ENCODE data around the gene RIMKLA. TPM values are rescaled to one million over a fixed set of nuclear protein-coding genes. Genes with fewer than 3 reads are reported as not detected.

RIMKLA gene
- total and polyA plus RNA-seq, 2 donors (not counting 3 experiments of a cell fraction or from before 2014, with no cell fraction given): 0.01 TPM; not detected in 1

- H4K20me1 ChIP-seq (replicated peaks; ENCODE audit: control insufficient read depth, extremely low read depth, insufficient read depth, low read length): no peaks in the 10 kb centered on the region
- intact Hi-C loops (cut with micrococcal nuclease): no loop called here
- DNase-seq (ENCODE audit: low read depth, low spot score): no peak
- no peak overlapping the region for H3K4me2 ChIP-seq (ENCODE audit: insufficient read depth, low read length)
- no peaks in the 10 kb centered on the region for H3K4me1 ChIP-seq (ENCODE audit: control insufficient read depth, extremely low read depth, insufficient read depth, low read length)
- no TSS peak for BruUV-seq (replicated peaks)
- no peak for TF ChIP-seq EZH2 (IDR thresholded peaks at IDR 0.05; ENCODE audit: borderline replicate concordance, low read depth, low read length, severe bottlenecking)
- TF ChIP-seq GATA2 (IDR thresholded peaks at IDR 0.05; ENCODE audit: insufficient read depth, insufficient read length, low read depth, low read length): no peak
- TF ChIP-seq POLR2AphosphoS5 (IDR thresholded peaks at IDR 0.05; ENCODE audit: insufficient read depth, low read depth, low read length): no peak
- TF ChIP-seq MAX (IDR thresholded peaks at IDR 0.05; ENCODE audit: insufficient read depth, insufficient read length): no peak
- TF ChIP-seq CTCF (IDR thresholded peaks at IDR 0.05; ENCODE audit: extremely low read depth in 1 of 2, insufficient read depth in 1 of 2, low read depth in 1 of 2, low read length in 2 of 2): no peak
- TF ChIP-seq FOS (IDR thresholded peaks at IDR 0.05; ENCODE audit: borderline replicate concordance, insufficient read depth, low read length): no peak
- TF ChIP-seq POLR2A (IDR thresholded peaks at IDR 0.05; ENCODE audit: low read depth, low read length): no peak
- TF ChIP-seq JUN (IDR thresholded peaks at IDR 0.05; ENCODE audit: borderline replicate concordance, insufficient read depth, insufficient read length, low read depth): no peak
- TF ChIP-seq MYC (IDR thresholded peaks at IDR 0.05; ENCODE audit: low read depth, low read length): no peak
- H3K79me2 ChIP-seq (ENCODE audit: control insufficient read depth, insufficient read depth, low read length): no peaks in the 10 kb centered on the region
- H3K27me3 ChIP-seq (ENCODE audit: control insufficient read depth in 2 of 2, insufficient read depth in 2 of 2, low read length in 2 of 2): peaks cover 4 to 7% of the 10 kb centered on the region in 2 experiments
- FAIRE-seq: no peak
- H3K36me3 ChIP-seq (ENCODE audit: control insufficient read depth in 2 of 2, extremely low read depth in 1 of 2, insufficient read depth in 2 of 2, low read length in 2 of 2): no peaks in the 10 kb centered on the region
- H3K4me3 ChIP-seq (replicated peaks in 1 of 3; ENCODE audit: insufficient read depth in 1 of 3, low read depth in 1 of 3, low read length in 3 of 3): no peak overlapping the region
- dilution Hi-C loops (cut with MboI; ENCODE audit: extremely low pct_ligation_motif_present, low sequenced_read_pairs): no loop called here
- H2AFZ ChIP-seq (ENCODE audit: low read depth, low read length): no peak overlapping the region
- no peak overlapping the region for H3K9ac ChIP-seq (replicated peaks; ENCODE audit: extremely low read depth, insufficient read depth, low read length)
- no peaks in the 10 kb centered on the region for H3K9me1 ChIP-seq (replicated peaks; ENCODE audit: control insufficient read depth, extremely low read depth, insufficient read depth, low read length)
- no peak overlapping the region for H3K27ac ChIP-seq (ENCODE audit: insufficient read depth, low read depth, low read length)
- H3K9me3 ChIP-seq (replicated peaks; ENCODE audit: control insufficient read depth, insufficient read depth, low read length): no peaks in the 10 kb centered on the region
- ChIA-PET CTCF (no interaction called here), POLR2A (no interaction called here)
Measured at GRCh38 chr1:42348498-42348897, 32.1 kb upstream of the RIMKLA start.
